ENCODE results near the gene TEDC2.

The TEDC2 gene

GRCh38 chr16:2497116-2497630 lies 37.3 kb downstream of the TEDC2 start:
- no peak for DNase-seq

GRCh38 chr16:2497695-2498484 lies 38.0 kb downstream of the TEDC2 start:
- DNase-seq, result no peak

GRCh38 chr16:2498531-2499253 lies 38.8 kb downstream of the TEDC2 start:
- no peak for DNase-seq

GRCh38 chr16:2499454-2499853 lies 39.5 kb downstream of the TEDC2 start:
- no peak for DNase-seq

- no peak for DNase-seq
Measured at GRCh38 chr16:2499890-2500429, 40.1 kb downstream of the TEDC2 start.

- no peak for DNase-seq
Measured at GRCh38 chr16:2500430-2500917, 40.6 kb downstream of the TEDC2 start.

GRCh38 chr16:2500918-2501750 lies 41.2 kb downstream of the TEDC2 start:
- DNase-seq, result peak; percentile 53

- DNase-seq, result no peak
Measured at GRCh38 chr16:2501946-2502895, 42.3 kb downstream of the TEDC2 start.

- DNase-seq, result no peak
Measured at GRCh38 chr16:2505695-2506094, 45.8 kb downstream of the TEDC2 start.

- peak; percentile 78 for DNase-seq
Measured at GRCh38 chr16:2507052-2507659, 47.2 kb downstream of the TEDC2 start.

GRCh38 chr16:2507665-2508064 lies 47.8 kb downstream of the TEDC2 start:
- DNase-seq, result peak; percentile 80

- DNase-seq, result no peak
Measured at GRCh38 chr16:2508722-2509400, 49.0 kb downstream of the TEDC2 start.

- DNase-seq, result no peak
Measured at GRCh38 chr16:2511128-2511800, 51.4 kb downstream of the TEDC2 start.

GRCh38 chr16:2511996-2512734 lies 52.3 kb downstream of the TEDC2 start:
- DNase-seq, result no peak

- no peak for DNase-seq
Measured at GRCh38 chr16:2512735-2513404, 53.0 kb downstream of the TEDC2 start.

GRCh38 chr16:2513405-2514332 lies 53.8 kb downstream of the TEDC2 start, which contains the start of gene ATP6V0C:
Gene ATP6V0C (plus strand): TSS chr16:2513952. CDS start chr16:2514104, 152 bp downstream.
- DNase-seq, result peak; percentile 77
